Naive thymus-derived CD8-positive, alpha-beta T cell (primary cell): Measurements from ENCODE around the gene COL8A1. TPM values are rescaled to one million over a fixed set of nuclear protein-coding genes. Genes with fewer than 3 reads are reported as not detected.

Experiments
- ATAC-seq, 2 donors: fragments of 150-1000 bp; cut with Tn5 transposase in 1 of 2; sonication (Bioruptor Pico), chemical (Tn5 transposase) in 1 of 2; 1 replicate in 1 of 2; 2 replicates in 1 of 2; pipeline ENCODE4 v1.10.0; 2021; ENCODE audit warnings: mild to moderate bottlenecking in 2 of 2, moderate library complexity in 2 of 2
- POLR2A ChIA-PET: fragments of 350-600 bp; sonication (Branson Sonifier 250); formaldehyde crosslinking; loops from one replicate; lab custom pipeline; 2021; ENCODE audit warnings: antibody characterized with exemption; lab: Charles Lee
- DNase-seq, 10 donors: peaks; one replicate each; pipeline versions ENCODE4 v3.0.0 to v3.0.0-alpha.2; 2020 to 2022
- H3K27ac Mint-ChIP-seq, 10 donors: one replicate each; pipeline ENCODE4 v1.8.0; 2020 to 2022; ENCODE audit warnings: mild to moderate bottlenecking in 10 of 10, mixed read lengths in 10 of 10, moderate library complexity in 4 of 10, inconsistent platforms in 1 of 10
- H3K27me3 Mint-ChIP-seq, 5 donors: one replicate each; pipeline ENCODE4 v1.8.0; 2021 to 2022; ENCODE audit warnings: mixed read lengths in 5 of 5
- H3K36me3 Mint-ChIP-seq, 3 donors: one replicate each; pipeline ENCODE4 v1.8.0; 2020 to 2022; ENCODE audit warnings: mixed read lengths in 3 of 3, mild to moderate bottlenecking in 2 of 3, inconsistent platforms in 1 of 3
- H3K4me1 Mint-ChIP-seq, 4 donors: one replicate each; pipeline ENCODE4 v1.8.0; 2021 to 2022; ENCODE audit warnings: mixed read lengths in 4 of 4
- H3K4me3 Mint-ChIP-seq, 10 donors: one replicate each; pipeline ENCODE4 v1.8.0; 2020 to 2022; ENCODE audit warnings: mild to moderate bottlenecking in 10 of 10, mixed read lengths in 10 of 10, moderate library complexity in 6 of 10, inconsistent platforms in 1 of 10
- H3K9me3 Mint-ChIP-seq, 9 donors: one replicate each; pipeline ENCODE4 v1.8.0; 2020 to 2022; ENCODE audit warnings: mixed read lengths in 9 of 9, mild to moderate bottlenecking in 3 of 9, inconsistent platforms in 1 of 9, moderate library complexity in 1 of 9
- polyA plus RNA-seq, 3 donors: library from polyadenylated mRNA; unstranded; fragments of 300-500 nt; fragmentation: Illumina TruSeq; gene quantifications; one replicate each; pipeline ENCODE4 v1.2.3, GENCODE V29; 2021
- total RNA-seq, 8 experiments: library from RNA in 2 of 8; stranded (reverse) in 2 of 8; gene quantifications; one replicate each; pipeline ENCODE4 v1.2.3 and lab custom pipeline; 2021 to 2026

The COL8A1 gene
- total and polyA plus RNA-seq, 5 experiments from 2014 or later, result 0.21 TPM; not detected in 4

GRCh38 chr3:99706410-99706809 is 68.0 kb downstream of the COL8A1 start:
- peaks cover 0 to 16% (median 2%) of the 10 kb centered on the region in 5 donors for H3K27me3 Mint-ChIP-seq
- H3K36me3 Mint-ChIP-seq, result no peaks in the 10 kb centered on the region
- H3K27ac Mint-ChIP-seq, result no peak overlapping the region
- H3K4me3 Mint-ChIP-seq, result no peak overlapping the region
- DNase-seq (no peak), ATAC-seq (no peak)
- H3K9me3 Mint-ChIP-seq, result no peaks in the 10 kb centered on the region
- POLR2A ChIA-PET, result no interaction called here
- H3K4me1 Mint-ChIP-seq, result peaks cover 0 to 2% (median 0%) of the 10 kb centered on the region in 4 donors

- Mint-ChIP-seq H3K9me3 (no peaks in the 10 kb centered on the region), H3K36me3 (no peaks in the 10 kb centered on the region), H3K27ac (no peak overlapping the region), H3K4me3 (no peak overlapping the region), H3K27me3 (peaks cover 0 to 13% (median 3%) of the 10 kb centered on the region in 5 donors), H3K4me1 (peaks cover 0 to 2% (median 0%) of the 10 kb centered on the region in 4 donors)
- DNase-seq, result no peak
- POLR2A ChIA-PET, result no interaction called here
- ATAC-seq, result no peak
These were observed 69.9 kb downstream of the COL8A1 start for GRCh38 chr3:99708207-99708745.

- H3K4me1 Mint-ChIP-seq, result peaks cover 0 to 2% (median 0%) of the 10 kb centered on the region in 4 donors
- DNase-seq (no peak), ATAC-seq (no peak)
- H3K9me3 Mint-ChIP-seq, result no peaks in the 10 kb centered on the region
- H3K36me3 Mint-ChIP-seq, result no peaks in the 10 kb centered on the region
- POLR2A ChIA-PET, result no interaction called here
- H3K27ac Mint-ChIP-seq, result no peak overlapping the region
- peaks cover 2 to 13% (median 7%) of the 10 kb centered on the region in 5 donors for H3K27me3 Mint-ChIP-seq
- H3K4me3 Mint-ChIP-seq, result no peak overlapping the region
These were observed 71.3 kb downstream of the COL8A1 start for GRCh38 chr3:99709686-99710085.

GRCh38 chr3:99710094-99710493 is 71.7 kb downstream of the COL8A1 start:
- no peak for DNase-seq
- no peaks in the 10 kb centered on the region for H3K9me3 Mint-ChIP-seq
- no peaks in the 10 kb centered on the region for H3K36me3 Mint-ChIP-seq
- H3K4me3 Mint-ChIP-seq, result no peak overlapping the region
- peaks cover 3 to 16% (median 9%) of the 10 kb centered on the region in 5 donors for H3K27me3 Mint-ChIP-seq
- ATAC-seq, result no peak
- POLR2A ChIA-PET, result no interaction called here
- no peak overlapping the region for H3K27ac Mint-ChIP-seq
- peaks cover 0 to 2% (median 0%) of the 10 kb centered on the region in 4 donors for H3K4me1 Mint-ChIP-seq

GRCh38 chr3:99711351-99711750 is 73.0 kb downstream of the COL8A1 start:
- no peaks in the 10 kb centered on the region for H3K9me3 Mint-ChIP-seq
- peaks cover 4 to 17% (median 10%) of the 10 kb centered on the region in 5 donors for H3K27me3 Mint-ChIP-seq
- peaks cover 0 to 2% (median 0%) of the 10 kb centered on the region in 4 donors for H3K4me1 Mint-ChIP-seq
- ATAC-seq (no peak), DNase-seq (no peak)
- POLR2A ChIA-PET, result no interaction called here
- H3K4me3 Mint-ChIP-seq, result no peak overlapping the region
- no peaks in the 10 kb centered on the region for H3K36me3 Mint-ChIP-seq
- no peak overlapping the region for H3K27ac Mint-ChIP-seq

GRCh38 chr3:99712291-99712954 is 74.0 kb downstream of the COL8A1 start:
- H3K36me3 Mint-ChIP-seq, result no peaks in the 10 kb centered on the region
- ATAC-seq, result no peak
- H3K27me3 Mint-ChIP-seq, result peaks cover 4 to 17% (median 12%) of the 10 kb centered on the region in 5 donors
- POLR2A ChIA-PET, result no interaction called here
- H3K9me3 Mint-ChIP-seq, result peaks cover 0 to 2% (median 0%) of the 10 kb centered on the region in 9 donors
- H3K4me1 Mint-ChIP-seq, result peaks cover 0 to 2% (median 0%) of the 10 kb centered on the region in 4 donors
- DNase-seq, result no peak
- H3K27ac Mint-ChIP-seq, result no peak overlapping the region
- no peak overlapping the region for H3K4me3 Mint-ChIP-seq

- Mint-ChIP-seq H3K9me3 (peaks cover 0 to 2% (median 0%) of the 10 kb centered on the region in 9 donors), H3K27me3 (peaks cover 4 to 17% (median 12%) of the 10 kb centered on the region in 5 donors), H3K27ac (no peak overlapping the region), H3K4me1 (peaks cover 0 to under 1% (median 0%) of the 10 kb centered on the region in 4 donors), H3K4me3 (no peak overlapping the region), H3K36me3 (no peaks in the 10 kb centered on the region)
- ATAC-seq (no peak), DNase-seq (no peak)
- POLR2A ChIA-PET, result no interaction called here
These were observed 75.0 kb downstream of the COL8A1 start for GRCh38 chr3:99713440-99713839.

GRCh38 chr3:99714146-99714545 is 75.8 kb downstream of the COL8A1 start:
- no peak overlapping the region for H3K27ac Mint-ChIP-seq
- H3K4me1 Mint-ChIP-seq, result no peaks in the 10 kb centered on the region
- H3K9me3 Mint-ChIP-seq, result peaks cover 0 to 2% (median 0%) of the 10 kb centered on the region in 9 donors
- H3K36me3 Mint-ChIP-seq, result no peaks in the 10 kb centered on the region
- ATAC-seq, result no peak
- POLR2A ChIA-PET, result no interaction called here
- peaks cover 4 to 15% (median 10%) of the 10 kb centered on the region in 5 donors for H3K27me3 Mint-ChIP-seq
- no peak overlapping the region for H3K4me3 Mint-ChIP-seq
- DNase-seq, result no peak

- ATAC-seq (no peak), DNase-seq (no peak)
- Mint-ChIP-seq H3K27ac (no peak overlapping the region), H3K4me1 (no peaks in the 10 kb centered on the region), H3K9me3 (peaks cover 0 to 2% (median 0%) of the 10 kb centered on the region in 9 donors), H3K4me3 (no peak overlapping the region), H3K36me3 (no peaks in the 10 kb centered on the region), H3K27me3 (peaks cover 6 to 17% (median 10%) of the 10 kb centered on the region in 5 donors)
- POLR2A ChIA-PET, result no interaction called here
These were observed 76.2 kb downstream of the COL8A1 start for GRCh38 chr3:99714575-99714974.

GRCh38 chr3:99716463-99716995 is 78.1 kb downstream of the COL8A1 start:
- ATAC-seq (no peak), DNase-seq (no peak)
- peaks cover 5 to 29% (median 13%) of the 10 kb centered on the region in 5 donors for H3K27me3 Mint-ChIP-seq
- no peaks in the 10 kb centered on the region for H3K36me3 Mint-ChIP-seq
- no peak overlapping the region for H3K4me3 Mint-ChIP-seq
- H3K27ac Mint-ChIP-seq, result no peak overlapping the region
- no peaks in the 10 kb centered on the region for H3K4me1 Mint-ChIP-seq
- POLR2A ChIA-PET, result no interaction called here
- H3K9me3 Mint-ChIP-seq, result peaks cover 0 to 2% (median 0%) of the 10 kb centered on the region in 9 donors

- Mint-ChIP-seq H3K4me3 (no peak overlapping the region), H3K9me3 (peaks cover 0 to 2% (median 0%) of the 10 kb centered on the region in 9 donors), H3K27me3 (peaks cover 2 to 15% (median 9%) of the 10 kb centered on the region in 5 donors), H3K27ac (no peak overlapping the region), H3K4me1 (no peaks in the 10 kb centered on the region), H3K36me3 (no peaks in the 10 kb centered on the region)
- ATAC-seq (no peak), DNase-seq (no peak)
- POLR2A ChIA-PET, result no interaction called here
These were observed 82.7 kb downstream of the COL8A1 start for GRCh38 chr3:99720985-99721632.

- Mint-ChIP-seq H3K27ac (no peak overlapping the region), H3K4me3 (no peak overlapping the region), H3K36me3 (no peaks in the 10 kb centered on the region), H3K4me1 (no peaks in the 10 kb centered on the region), H3K27me3 (peaks cover 2 to 15% (median 7%) of the 10 kb centered on the region in 5 donors), H3K9me3 (peaks cover 0 to 2% (median 0%) of the 10 kb centered on the region in 9 donors)
- ATAC-seq (no peak), DNase-seq (no peak)
- POLR2A ChIA-PET, result no interaction called here
These were observed 83.2 kb downstream of the COL8A1 start for GRCh38 chr3:99721633-99722007.

- no peak overlapping the region for H3K27ac Mint-ChIP-seq
- H3K4me3 Mint-ChIP-seq, result no peak overlapping the region
- POLR2A ChIA-PET, result no interaction called here
These were observed 85.9 kb downstream of the COL8A1 start for GRCh38 chr3:99724276-99724675.

More at GRCh38 chr3:99724276-99724675, 85.9 kb downstream of the COL8A1 start:
- no peaks in the 10 kb centered on the region for H3K36me3 Mint-ChIP-seq
- H3K9me3 Mint-ChIP-seq, result peaks cover 0 to 3% (median 0%) of the 10 kb centered on the region in 9 donors
- no peak for DNase-seq
- no peaks in the 10 kb centered on the region for H3K4me1 Mint-ChIP-seq
- H3K27me3 Mint-ChIP-seq, result peaks cover 2 to 14% (median 9%) of the 10 kb centered on the region in 5 donors
- ATAC-seq, result no peak
